Osteocyte (in vitro differentiated cells): ENCODE data around the gene TMC4. TPM values are rescaled to one million over a fixed set of nuclear protein-coding genes. Genes with fewer than 3 reads are reported as not detected.
A peak's percentile ranks its signal among the peaks of the same experiment; 100 is the strongest.

Experiments used
- DNase-seq: peaks from one replicate; pipeline ENCODE4 v3.0.0; 2021; ENCODE audit warnings: mixed read lengths; ENCODE audit not compliant: unreplicated experiment; ENCODE audit errors: extremely low spot score
- H3K27ac Mint-ChIP-seq: one replicate; pipeline ENCODE4 v1.8.0; 2021; ENCODE audit warnings: mild to moderate bottlenecking, mixed read lengths; ENCODE audit not compliant: unreplicated experiment
- H3K27me3 Mint-ChIP-seq: one replicate; pipeline ENCODE4 v1.8.0; 2021; ENCODE audit warnings: mixed read lengths; ENCODE audit not compliant: unreplicated experiment
- H3K36me3 Mint-ChIP-seq: one replicate; pipeline ENCODE4 v1.8.0; 2021; ENCODE audit warnings: mixed read lengths; ENCODE audit not compliant: unreplicated experiment
- H3K4me1 Mint-ChIP-seq: one replicate; pipeline ENCODE4 v1.8.0; 2021; ENCODE audit warnings: mixed read lengths; ENCODE audit not compliant: unreplicated experiment
- H3K4me3 Mint-ChIP-seq: one replicate; pipeline ENCODE4 v1.8.0; 2021; ENCODE audit warnings: mild to moderate bottlenecking, moderate library complexity, mixed read lengths; ENCODE audit not compliant: unreplicated experiment
- H3K9me3 Mint-ChIP-seq: one replicate; pipeline ENCODE4 v1.8.0; 2021; ENCODE audit warnings: mixed read lengths; ENCODE audit not compliant: unreplicated experiment
- total RNA-seq: library from RNA; stranded (reverse); gene quantifications from 2 replicates; pipeline ENCODE4 v1.2.1, GENCODE V29; 2021
- TF ChIP-seq, protein P1 (sequence below): fragments of 200-600 bp; sonication (generic); IDR thresholded peaks from 2 replicates; pipeline ENCODE4 v1.5.0; 2021; ENCODE audit warnings: antibody characterized with exemption, mild to moderate bottlenecking, moderate library complexity

Gene TMC4
- total RNA-seq, 1 donor from 2014 or later, result 2.7 TPM

DNA sequence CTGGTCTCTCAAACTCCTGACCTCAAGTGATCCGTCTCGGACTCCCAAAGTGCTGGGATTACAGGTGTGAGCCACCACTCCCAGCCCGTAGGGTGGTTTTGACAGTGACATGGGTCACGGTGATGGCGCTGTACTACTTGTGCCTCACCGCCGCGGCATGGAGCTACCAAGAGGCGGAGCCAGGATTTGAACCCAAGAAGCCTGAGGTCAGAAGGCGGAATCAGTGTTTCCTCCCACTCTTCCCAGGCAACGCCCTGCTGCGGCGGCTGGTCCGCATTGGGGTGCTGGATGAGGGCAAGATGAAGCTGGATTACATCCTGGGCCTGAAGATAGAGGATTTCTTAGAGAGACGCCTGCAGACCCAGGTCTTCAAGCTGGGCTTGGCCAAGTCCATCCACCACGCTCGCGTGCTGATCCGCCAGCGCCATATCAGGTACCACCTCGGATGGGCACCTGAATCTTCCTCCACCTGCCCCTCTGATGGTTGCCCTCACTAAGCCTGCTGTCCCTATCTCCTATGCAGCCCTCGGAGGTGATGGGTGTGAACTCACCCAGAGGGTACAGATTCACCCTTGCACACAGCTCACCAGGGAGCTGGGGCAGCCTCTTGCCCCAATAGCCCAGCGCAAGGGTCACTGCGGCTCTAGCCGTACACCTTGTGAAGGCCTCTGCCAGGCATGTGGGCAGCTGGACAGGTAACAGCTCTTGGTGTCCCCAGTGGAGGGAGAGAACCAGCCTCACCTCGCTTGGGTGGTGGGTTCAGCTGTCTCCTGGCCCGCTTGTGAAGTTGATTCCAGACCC, 33.3 kb upstream of the TMC4 start:
- no peak overlapping the region for H3K27ac Mint-ChIP-seq
- peaks cover 78% of the 10 kb centered on the region for H3K4me1 Mint-ChIP-seq
- no peak for DNase-seq
- peaks cover 45% of the 10 kb centered on the region for H3K36me3 Mint-ChIP-seq
- no peaks in the 10 kb centered on the region for H3K27me3 Mint-ChIP-seq
- TF ChIP-seq, protein P1, sequence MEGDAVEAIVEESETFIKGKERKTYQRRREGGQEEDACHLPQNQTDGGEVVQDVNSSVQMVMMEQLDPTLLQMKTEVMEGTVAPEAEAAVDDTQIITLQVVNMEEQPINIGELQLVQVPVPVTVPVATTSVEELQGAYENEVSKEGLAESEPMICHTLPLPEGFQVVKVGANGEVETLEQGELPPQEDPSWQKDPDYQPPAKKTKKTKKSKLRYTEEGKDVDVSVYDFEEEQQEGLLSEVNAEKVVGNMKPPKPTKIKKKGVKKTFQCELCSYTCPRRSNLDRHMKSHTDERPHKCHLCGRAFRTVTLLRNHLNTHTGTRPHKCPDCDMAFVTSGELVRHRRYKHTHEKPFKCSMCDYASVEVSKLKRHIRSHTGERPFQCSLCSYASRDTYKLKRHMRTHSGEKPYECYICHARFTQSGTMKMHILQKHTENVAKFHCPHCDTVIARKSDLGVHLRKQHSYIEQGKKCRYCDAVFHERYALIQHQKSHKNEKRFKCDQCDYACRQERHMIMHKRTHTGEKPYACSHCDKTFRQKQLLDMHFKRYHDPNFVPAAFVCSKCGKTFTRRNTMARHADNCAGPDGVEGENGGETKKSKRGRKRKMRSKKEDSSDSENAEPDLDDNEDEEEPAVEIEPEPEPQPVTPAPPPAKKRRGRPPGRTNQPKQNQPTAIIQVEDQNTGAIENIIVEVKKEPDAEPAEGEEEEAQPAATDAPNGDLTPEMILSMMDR, result no peak
- H3K4me3 Mint-ChIP-seq, result no peak overlapping the region
- no peaks in the 10 kb centered on the region for H3K9me3 Mint-ChIP-seq

GRCh38 chr19:54204767-54205468, 32.0 kb upstream of the TMC4 start:
- DNase-seq, result no peak
- Mint-ChIP-seq H3K36me3 (peaks cover 42% of the 10 kb centered on the region), H3K27ac (peak overlapping the region; percentile 10), H3K27me3 (no peaks in the 10 kb centered on the region), H3K4me3 (no peak overlapping the region), H3K4me1 (peaks cover 70% of the 10 kb centered on the region), H3K9me3 (no peaks in the 10 kb centered on the region)
- TF ChIP-seq, protein P1, result no peak

- peak overlapping the region; percentile 34 for H3K27ac Mint-ChIP-seq
- H3K27me3 Mint-ChIP-seq, result no peaks in the 10 kb centered on the region
- H3K4me3 Mint-ChIP-seq, result peak overlapping the region; percentile 100
- peaks cover 41% of the 10 kb centered on the region for H3K36me3 Mint-ChIP-seq
- no peaks in the 10 kb centered on the region for H3K9me3 Mint-ChIP-seq
- peaks cover 53% of the 10 kb centered on the region for H3K4me1 Mint-ChIP-seq
- TF ChIP-seq, protein P1, result no peak
- no peak for DNase-seq
Measured at GRCh38 chr19:54203151-54203611, 30.2 kb upstream of the TMC4 start.

- no peaks in the 10 kb centered on the region for H3K9me3 Mint-ChIP-seq
- DNase-seq, result no peak
- no peaks in the 10 kb centered on the region for H3K27me3 Mint-ChIP-seq
- peaks cover 43% of the 10 kb centered on the region for H3K4me1 Mint-ChIP-seq
- peaks cover 31% of the 10 kb centered on the region for H3K36me3 Mint-ChIP-seq
- H3K27ac Mint-ChIP-seq, result peak overlapping the region; percentile 99
- peak overlapping the region; percentile 100 for H3K4me3 Mint-ChIP-seq
- TF ChIP-seq, protein P1, result no peak
Measured at GRCh38 chr19:54201980-54202379, 29.0 kb upstream of the TMC4 start.

- Mint-ChIP-seq H3K4me3 (peak overlapping the region; percentile 100), H3K4me1 (peaks cover 43% of the 10 kb centered on the region)
Measured at GRCh38 chr19:54201172-54201701, 28.3 kb upstream of the TMC4 start.

More at GRCh38 chr19:54201172-54201701, 28.3 kb upstream of the TMC4 start:
- Mint-ChIP-seq H3K27ac (peak overlapping the region; percentile 99), H3K36me3 (peaks cover 31% of the 10 kb centered on the region), H3K9me3 (no peaks in the 10 kb centered on the region), H3K27me3 (no peaks in the 10 kb centered on the region)
- TF ChIP-seq, protein P1, result no peak
- DNase-seq, result no peak
